T-cell (primary cell): Measurements from ENCODE around the gene UACA. TPM values are rescaled to one million over a fixed set of nuclear protein-coding genes. Genes with fewer than 3 reads are reported as not detected.
"Not testable (repeated sequence)": the region's sequence is repeated elsewhere in the genome, so short reads cannot be mapped to it uniquely, and the experiment has no call there.

ENCODE experiments used
- ATAC-seq, 4 experiments: fragments of 200-7000 bp in 3 of 4; fragments of 150-1000 bp in 1 of 4; cut with Tn5 transposase; replicated peaks in 1 of 4; 1 replicate in 3 of 4; 2 replicates in 1 of 4; pipeline ENCODE4 v1.10.0; 2021; ENCODE audit warnings: moderate library complexity in 3 of 4, mild to moderate bottlenecking in 2 of 4, moderate number of reproducible peaks in 1 of 4
- CTCF ChIA-PET, 2 donors: fragments of 300-600 bp; sonication (Branson Sonifier 250); formaldehyde crosslinking; loops; one replicate each; lab custom pipeline; 2022; ENCODE audit warnings: antibody characterized with exemption in 2 of 2; lab: Charles Lee
- POLR2A ChIA-PET, 2 donors: fragments of 300-600 bp; sonication (Branson Sonifier 250); formaldehyde crosslinking; loops; one replicate each; lab custom pipeline; 2022; ENCODE audit warnings: antibody characterized with exemption in 2 of 2; lab: Charles Lee
- DNase-seq, 35 experiments: peaks; one replicate each; pipeline versions ENCODE4 v3.0.0 to v3.0.0-alpha.2; 2013 to 2023
- H3K27ac ChIP-seq: one replicate; pipeline ENCODE4 v1.5.1; 2013; ENCODE audit warnings: low read length
- H3K27me3 ChIP-seq, 2 experiments: replicated peaks in 1 of 2; 1 replicate in 1 of 2; 2 replicates in 1 of 2; pipeline versions ENCODE4 v1.6.1 to v1.7.0; 2013; ENCODE audit warnings: low read length in 1 of 2, mixed read lengths in 1 of 2; ENCODE audit not compliant: control insufficient read depth in 2 of 2, insufficient read depth in 2 of 2; ENCODE audit errors: extremely low read depth in 1 of 2
- H3K36me3 ChIP-seq, 2 donors: 1 replicate in 1 of 2; 2 replicates in 1 of 2; pipeline versions ENCODE4 v1.6.1 to v1.7.0; 2013; ENCODE audit warnings: low read length in 1 of 2; ENCODE audit not compliant: control insufficient read depth in 2 of 2, insufficient read depth in 1 of 2; ENCODE audit errors: extremely low read depth in 1 of 2
- H3K4me1 ChIP-seq, 2 experiments: 1 replicate in 1 of 2; 2 replicates in 1 of 2; pipeline versions ENCODE4 v1.6.1 to v1.7.0; 2013; ENCODE audit warnings: low read length in 2 of 2, mixed read lengths in 1 of 2; ENCODE audit not compliant: insufficient read depth in 2 of 2, control insufficient read depth in 1 of 2; ENCODE audit errors: extremely low read depth in 1 of 2
- H3K4me3 ChIP-seq, 2 donors: 1 replicate in 1 of 2; 2 replicates in 1 of 2; pipeline versions ENCODE4 v1.5.1 to v1.7.0; 2013; ENCODE audit warnings: mild to moderate bottlenecking in 2 of 2, low read length in 1 of 2, moderate library complexity in 1 of 2; ENCODE audit not compliant: control insufficient read depth in 1 of 2; ENCODE audit errors: extremely low read depth in 1 of 2
- H3K9me3 ChIP-seq: 2 replicates; pipeline ENCODE4 v1.7.0; 2013
- H3K27ac Mint-ChIP-seq, 2 donors: one replicate each; pipeline ENCODE4 v1.8.0; 2020 to 2021; ENCODE audit warnings: mild to moderate bottlenecking in 2 of 2, mixed read lengths in 2 of 2
- H3K27me3 Mint-ChIP-seq, 2 donors: one replicate each; pipeline ENCODE4 v1.8.0; 2021 to 2022; ENCODE audit warnings: mixed read lengths in 2 of 2
- H3K36me3 Mint-ChIP-seq: one replicate; pipeline ENCODE4 v1.8.0; 2021; ENCODE audit warnings: mixed read lengths
- H3K4me1 Mint-ChIP-seq, 3 donors: one replicate each; pipeline ENCODE4 v1.8.0; 2020 to 2022; ENCODE audit warnings: mixed read lengths in 3 of 3, mild to moderate bottlenecking in 1 of 3
- H3K4me3 Mint-ChIP-seq, 3 donors: one replicate each; pipeline ENCODE4 v1.8.0; 2020 to 2022; ENCODE audit warnings: mild to moderate bottlenecking in 3 of 3, mixed read lengths in 3 of 3, moderate library complexity in 3 of 3
- H3K9me3 Mint-ChIP-seq, 3 donors: one replicate each; pipeline ENCODE4 v1.8.0; 2020 to 2022; ENCODE audit warnings: mixed read lengths in 3 of 3
- WGBS: methylation state at CpG from one replicate; pipeline ENCODE4 v1.1.5; 2013; ENCODE audit warnings: missing lambda C conversion rate; ENCODE audit not compliant: insufficient coverage; 5-methylcytosine and 5-hydroxymethylcytosine counted together
- total RNA-seq, 35 experiments: library from RNA in 6 of 35; stranded (reverse) in 6 of 35; fragments of 120-200 nt in 1 of 35; gene quantifications; one replicate each; pipeline versions ENCODE4 v1.2.1 to v1.2.4 and lab custom pipeline; 2013 to 2026

Gene UACA
- total RNA-seq, 5 donors from 2014 or later (not counting 1 experiment from before 2014, with no cell fraction given), result 0.08 to 1.3 (median 0.70) TPM

GRCh38 chr15:70669966-70670658 lies 93.2 kb downstream of the UACA start:
- POLR2A ChIA-PET, result interaction anchor here in 1 of 2 donors (0.6 kb wide), 1 partner anchor 12 kb away, joined by 3 read pairs; no protein-coding TSS in a partner anchor
- no peak overlapping the region for H3K27ac ChIP-seq
- no peaks in the 10 kb centered on the region for H3K36me3 ChIP-seq
- H3K4me1 ChIP-seq, result peaks cover 9 to 25% of the 10 kb centered on the region in 2 experiments
- H3K9me3 ChIP-seq, result no peaks in the 10 kb centered on the region
- no peak for DNase-seq
- peaks cover 0 to 6% of the 10 kb centered on the region in 2 experiments for H3K27me3 ChIP-seq
- peaks cover 3 to 10% of the 10 kb centered on the region in 2 donors for H3K27me3 Mint-ChIP-seq
- 100% methylated on average over 2 of the region's 8 CpGs for WGBS
- no peaks in the 10 kb centered on the region for H3K36me3 Mint-ChIP-seq
- CTCF ChIA-PET, result interaction anchor here in 1 of 2 donors (1.2 kb wide), 1 partner anchor 52 kb away, joined by 3 read pairs; no protein-coding TSS in a partner anchor
- no peak overlapping the region for H3K4me3 ChIP-seq
- ATAC-seq, result no peak
- H3K4me1 Mint-ChIP-seq, result peaks cover 22 to 29% (median 27%) of the 10 kb centered on the region in 3 donors
- no peak overlapping the region for H3K4me3 Mint-ChIP-seq
- H3K27ac Mint-ChIP-seq, result no peak overlapping the region
- H3K9me3 Mint-ChIP-seq, result no peaks in the 10 kb centered on the region

GRCh38 chr15:70669006-70669602 lies 94.3 kb downstream of the UACA start:
- Mint-ChIP-seq H3K9me3 (no peaks in the 10 kb centered on the region), H3K27ac (no peak overlapping the region), H3K4me3 (no peak overlapping the region), H3K27me3 (peaks cover 3 to 10% of the 10 kb centered on the region in 2 donors), H3K36me3 (no peaks in the 10 kb centered on the region), H3K4me1 (peaks cover 22 to 29% (median 27%) of the 10 kb centered on the region in 3 donors)
- Histone ChIP-seq H3K36me3 (no peaks in the 10 kb centered on the region), H3K9me3 (no peaks in the 10 kb centered on the region), H3K4me1 (peaks cover 9 to 25% of the 10 kb centered on the region in 2 experiments), H3K27me3 (peaks cover 0 to 6% of the 10 kb centered on the region in 2 experiments), H3K27ac (no peak overlapping the region), H3K4me3 (no peak overlapping the region)
- ChIA-PET POLR2A (interaction anchor here in 1 of 2 donors (0.7 kb wide), 1 partner anchor 282 kb away, joined by 3 read pairs; no protein-coding TSS in a partner anchor), CTCF (interaction anchor here (0.6 to 2.3 kb wide), 4 partner anchors 11 to 54 kb away, joined by 3 to 10 read pairs (median 6); no protein-coding TSS in a partner anchor)
- ATAC-seq (no peak), DNase-seq (no peak)
- WGBS, result no CpG with 5 or more reads among the region's 4 CpGs

GRCh38 chr15:70665599-70665998 lies 97.8 kb downstream of the UACA start:
- H3K27ac Mint-ChIP-seq, result no peak overlapping the region

GRCh38 chr15:70664494-70664893 lies 98.9 kb downstream of the UACA start:
- DNase-seq (no peak), ATAC-seq (no peak)
- no peak overlapping the region for H3K4me3 ChIP-seq
- Mint-ChIP-seq H3K27me3 (peaks cover 2 to 3% of the 10 kb centered on the region in 2 donors), H3K9me3 (no peaks in the 10 kb centered on the region), H3K4me1 (peaks cover 0 to 11% (median 2%) of the 10 kb centered on the region in 3 donors), H3K36me3 (no peaks in the 10 kb centered on the region), H3K4me3 (no peak overlapping the region), H3K27ac (no peak overlapping the region)
- CTCF ChIA-PET, result interaction anchor here in 1 of 2 donors (1.2 to 1.4 kb wide), 2 partner anchors 9 to 58 kb away, joined by 3 to 4 read pairs; no protein-coding TSS in a partner anchor
- H3K4me1 ChIP-seq, result peaks cover 0 to 5% of the 10 kb centered on the region in 2 experiments
- no CpG with 5 or more reads among the region's 4 CpGs for WGBS
- POLR2A ChIA-PET, result no interaction called here
- no peak overlapping the region for H3K27ac ChIP-seq
- H3K27me3 ChIP-seq, result no peaks in the 10 kb centered on the region
- no peaks in the 10 kb centered on the region for H3K9me3 ChIP-seq
- H3K36me3 ChIP-seq, result no peaks in the 10 kb centered on the region

More at GRCh38 chr15:70665599-70665998, 97.8 kb downstream of the UACA start:
- H3K4me3 ChIP-seq, result no peak overlapping the region
- Mint-ChIP-seq H3K4me3 (no peak overlapping the region), H3K27me3 (peaks cover 3 to 9% of the 10 kb centered on the region in 2 donors), H3K36me3 (no peaks in the 10 kb centered on the region), H3K9me3 (no peaks in the 10 kb centered on the region), H3K4me1 (peaks cover 3 to 10% (median 3%) of the 10 kb centered on the region in 3 donors)
- DNase-seq (no peak), ATAC-seq (no peak)
- H3K9me3 ChIP-seq, result no peaks in the 10 kb centered on the region
- peaks cover 0 to 9% of the 10 kb centered on the region in 2 experiments for H3K4me1 ChIP-seq
- H3K27ac ChIP-seq, result no peak overlapping the region
- no CpG with 5 or more reads among the region's 1 CpG for WGBS
- peaks cover 0 to 6% of the 10 kb centered on the region in 2 experiments for H3K27me3 ChIP-seq
- CTCF ChIA-PET, result interaction anchor here in 1 of 2 donors (1.2 to 1.4 kb wide), 2 partner anchors 8 to 57 kb away, joined by 3 to 4 read pairs; no protein-coding TSS in a partner anchor
- POLR2A ChIA-PET, result no interaction called here
- H3K36me3 ChIP-seq, result no peaks in the 10 kb centered on the region

GRCh38 chr15:70663069-70663468 lies 100.3 kb downstream of the UACA start:
- H3K36me3 Mint-ChIP-seq, H3K27ac Mint-ChIP-seq, H3K27me3 Mint-ChIP-seq, CTCF ChIA-PET, ATAC-seq, H3K4me3 ChIP-seq, POLR2A ChIA-PET, H3K27me3 ChIP-seq, H3K27ac ChIP-seq, H3K4me3 Mint-ChIP-seq, DNase-seq, H3K36me3 ChIP-seq, H3K4me1 ChIP-seq, H3K9me3 Mint-ChIP-seq, H3K9me3 ChIP-seq: not testable (repeated sequence)
- peaks cover 0 to 11% (median 4%) of the 10 kb centered on the region in 3 donors for H3K4me1 Mint-ChIP-seq
- WGBS, result no CpG with 5 or more reads among the region's 3 CpGs

- ChIA-PET CTCF (interaction anchor here in 1 of 2 donors (1.1 to 1.2 kb wide), 2 partner anchors 24 to 63 kb away, joined by 3 to 7 read pairs; no protein-coding TSS in a partner anchor), POLR2A (no interaction called here)
- no peaks in the 10 kb centered on the region for H3K9me3 ChIP-seq
- H3K27ac ChIP-seq, result no peak overlapping the region
- Mint-ChIP-seq H3K4me1 (peaks cover 0 to 11% (median 4%) of the 10 kb centered on the region in 3 donors), H3K36me3 (no peaks in the 10 kb centered on the region), H3K4me3 (no peak overlapping the region), H3K27ac (no peak overlapping the region), H3K27me3 (peaks cover 0 to 1% of the 10 kb centered on the region in 2 donors), H3K9me3 (no peaks in the 10 kb centered on the region)
- H3K4me1 ChIP-seq, result no peaks in the 10 kb centered on the region
- no peak overlapping the region for H3K4me3 ChIP-seq
- H3K27me3 ChIP-seq, result no peaks in the 10 kb centered on the region
- H3K36me3 ChIP-seq, result no peaks in the 10 kb centered on the region
- no peak for DNase-seq
- no CpG with 5 or more reads among the region's 3 CpGs for WGBS
- no peak for ATAC-seq
These were observed 103.7 kb downstream of the UACA start for GRCh38 chr15:70659662-70660061.
